Measurements from ENCODE around the gene LPAR3.

GRCh38 chr1:84830136-84830535 is 62.9 kb downstream of the LPAR3 start:
- TF ChIP-seq CTCF (IDR thresholded peaks at IDR 0.05) = no peak
- TF ChIP-seq EZH2phosphoT487 (IDR thresholded peaks at IDR 0.05) = no peak
